Transverse colon (tissue), 4 donors: ENCODE measurements around the gene C11orf24. TPM values are rescaled to one million over a fixed set of nuclear protein-coding genes. Genes with fewer than 3 reads are reported as not detected.

Experiments
- DNase-seq: peaks from one replicate; pipeline ENCODE4 v3.0.0-alpha.2; 2019
- H3K27ac ChIP-seq, 4 donors: fragments of 200-600 bp; sonication (generic); 2 replicates each; pipeline ENCODE4 v1.5.1; 2016 to 2018; ENCODE audit warnings: inconsistent platforms in 4 of 4
- H3K27me3 ChIP-seq: fragments of 200-600 bp; sonication (generic); 2 replicates; pipeline ENCODE4 v1.5.1; 2017; ENCODE audit warnings: inconsistent platforms
- H3K36me3 ChIP-seq, 4 donors: fragments of 200-600 bp; sonication (generic); 2 replicates each; pipeline ENCODE4 v1.5.1; 2017 to 2019; ENCODE audit warnings: inconsistent platforms in 4 of 4
- H3K4me1 ChIP-seq, 4 donors: fragments of 200-600 bp; sonication (generic); 2 replicates each; pipeline ENCODE4 v1.5.1; 2017 to 2020; ENCODE audit warnings: inconsistent platforms in 4 of 4
- H3K4me3 ChIP-seq, 4 donors: fragments of 200-600 bp; sonication (generic); 1 replicate in 1 of 4; 2 replicates in 3 of 4; pipeline versions ENCODE4 v1.5.1 to v1.6.1; 2017 to 2019; ENCODE audit warnings: inconsistent platforms in 4 of 4
- H3K9me3 ChIP-seq, 2 donors: fragments of 200-600 bp; sonication (generic); 2 replicates each; pipeline ENCODE4 v1.5.1; 2017 to 2019; ENCODE audit warnings: inconsistent platforms in 2 of 2
- EP300 ChIP-seq: sonication (generic); formaldehyde crosslinking; IDR thresholded peaks from one replicate; pipeline ENCODE4 v1.6.1; 2017; ENCODE audit warnings: antibody characterized with exemption, low read depth
- POLR2A ChIP-seq: fragments of 450-650 bp; IDR thresholded peaks from one replicate; pipeline ENCODE4 v1.6.1; 2016; ENCODE audit warnings: antibody characterized with exemption, mild to moderate bottlenecking, moderate library complexity
- POLR2AphosphoS5 ChIP-seq, 3 donors: sonication (generic); formaldehyde crosslinking; IDR thresholded peaks; one replicate each; pipeline ENCODE4 v1.6.1; 2016; ENCODE audit warnings: antibody characterized with exemption in 3 of 3
- WGBS, 2 donors: methylation state at CpG; one replicate each; pipeline ENCODE4 v1.1.5; 2018; ENCODE audit warnings: low coverage in 1 of 2; 5-methylcytosine and 5-hydroxymethylcytosine counted together
- in situ Hi-C, 4 donors: fragments of 200-750 bp; cut with MboI; loops; one replicate each; pipeline versions ENCODE4 v1.15.0 to v1.15.1; 2017; ENCODE audit warnings: low sequenced_read_pairs in 3 of 4, low pct_ligation_motif_present in 1 of 4, low pct_unique_long_range_greater_than_20kb in 1 of 4
- intact Hi-C: fragments of 100-400 bp; cut with DNase I; formaldehyde crosslinking; loops from one replicate; pipeline ENCODE4 v1.15.1; 2023; ENCODE audit warnings: low total_unique reads
- total RNA-seq, 4 donors: library from RNA; depleted of rRNA; stranded (reverse); fragments of >200 nt; gene quantifications; one replicate each; pipeline ENCODE4 v1.1.0, GENCODE V29; 2016
- TF ChIP-seq, protein P1 (sequence below), 5 experiments: fragments of 200-600 bp in 3 of 5; fragments of 450-650 bp in 2 of 5; sonication (generic) in 3 of 5; IDR thresholded peaks; 1 replicate in 2 of 5; 2 replicates in 3 of 5; pipeline ENCODE4 v1.5.1; 2016 to 2017; ENCODE audit warnings: antibody characterized with exemption in 5 of 5, inconsistent platforms in 3 of 5, mild to moderate bottlenecking in 2 of 5, moderate library complexity in 1 of 5

The C11orf24 gene
- total RNA-seq, 4 donors from 2014 or later: 31.4 to 130 (median 56.6) TPM

DNA sequence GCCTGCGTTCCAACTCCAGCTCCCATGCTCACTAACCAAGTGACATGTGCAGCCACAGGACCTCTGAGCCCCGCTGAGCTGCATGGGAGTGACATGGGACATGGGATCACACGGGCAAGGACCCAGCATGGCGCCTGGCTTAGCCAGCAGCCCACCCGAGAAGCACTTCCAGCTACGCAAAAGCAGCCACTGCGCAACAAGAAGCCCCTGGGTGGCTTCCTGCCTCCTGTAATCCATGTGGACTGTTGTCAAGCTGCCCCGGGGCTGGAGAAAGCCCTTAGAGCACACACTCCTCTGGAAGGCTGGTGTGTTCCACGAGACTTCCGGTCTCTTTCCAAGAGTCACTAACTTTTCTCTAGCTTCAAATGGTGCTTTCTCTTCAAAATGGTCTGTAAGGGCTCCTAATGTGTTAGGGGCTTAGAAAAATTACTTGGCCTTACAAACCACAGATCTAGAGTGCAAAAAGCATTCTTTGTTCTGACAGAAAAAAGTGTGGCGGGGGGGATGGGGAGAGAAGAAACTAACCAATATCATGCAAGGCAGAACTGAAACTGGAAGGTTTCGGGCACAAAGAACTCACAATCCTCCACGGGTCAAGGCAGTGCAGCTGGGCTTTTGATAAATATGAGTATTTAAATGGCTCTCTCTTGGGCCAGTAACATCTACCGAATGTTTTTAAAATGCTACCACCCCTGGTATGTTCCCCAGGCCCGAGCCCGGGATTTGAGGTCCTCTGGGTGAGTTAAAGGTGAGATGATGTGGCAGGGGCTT lies 5.5 kb downstream of the C11orf24 start:
- no peak for TF ChIP-seq POLR2A
- TF ChIP-seq, protein P1, sequence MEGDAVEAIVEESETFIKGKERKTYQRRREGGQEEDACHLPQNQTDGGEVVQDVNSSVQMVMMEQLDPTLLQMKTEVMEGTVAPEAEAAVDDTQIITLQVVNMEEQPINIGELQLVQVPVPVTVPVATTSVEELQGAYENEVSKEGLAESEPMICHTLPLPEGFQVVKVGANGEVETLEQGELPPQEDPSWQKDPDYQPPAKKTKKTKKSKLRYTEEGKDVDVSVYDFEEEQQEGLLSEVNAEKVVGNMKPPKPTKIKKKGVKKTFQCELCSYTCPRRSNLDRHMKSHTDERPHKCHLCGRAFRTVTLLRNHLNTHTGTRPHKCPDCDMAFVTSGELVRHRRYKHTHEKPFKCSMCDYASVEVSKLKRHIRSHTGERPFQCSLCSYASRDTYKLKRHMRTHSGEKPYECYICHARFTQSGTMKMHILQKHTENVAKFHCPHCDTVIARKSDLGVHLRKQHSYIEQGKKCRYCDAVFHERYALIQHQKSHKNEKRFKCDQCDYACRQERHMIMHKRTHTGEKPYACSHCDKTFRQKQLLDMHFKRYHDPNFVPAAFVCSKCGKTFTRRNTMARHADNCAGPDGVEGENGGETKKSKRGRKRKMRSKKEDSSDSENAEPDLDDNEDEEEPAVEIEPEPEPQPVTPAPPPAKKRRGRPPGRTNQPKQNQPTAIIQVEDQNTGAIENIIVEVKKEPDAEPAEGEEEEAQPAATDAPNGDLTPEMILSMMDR (IDR thresholded peaks at IDR 0.05): no peak
- no peak for TF ChIP-seq EP300
- TF ChIP-seq POLR2AphosphoS5 (IDR thresholded peaks at IDR 0.05): no peak
- H3K4me3 ChIP-seq: no peak overlapping the region

DNA sequence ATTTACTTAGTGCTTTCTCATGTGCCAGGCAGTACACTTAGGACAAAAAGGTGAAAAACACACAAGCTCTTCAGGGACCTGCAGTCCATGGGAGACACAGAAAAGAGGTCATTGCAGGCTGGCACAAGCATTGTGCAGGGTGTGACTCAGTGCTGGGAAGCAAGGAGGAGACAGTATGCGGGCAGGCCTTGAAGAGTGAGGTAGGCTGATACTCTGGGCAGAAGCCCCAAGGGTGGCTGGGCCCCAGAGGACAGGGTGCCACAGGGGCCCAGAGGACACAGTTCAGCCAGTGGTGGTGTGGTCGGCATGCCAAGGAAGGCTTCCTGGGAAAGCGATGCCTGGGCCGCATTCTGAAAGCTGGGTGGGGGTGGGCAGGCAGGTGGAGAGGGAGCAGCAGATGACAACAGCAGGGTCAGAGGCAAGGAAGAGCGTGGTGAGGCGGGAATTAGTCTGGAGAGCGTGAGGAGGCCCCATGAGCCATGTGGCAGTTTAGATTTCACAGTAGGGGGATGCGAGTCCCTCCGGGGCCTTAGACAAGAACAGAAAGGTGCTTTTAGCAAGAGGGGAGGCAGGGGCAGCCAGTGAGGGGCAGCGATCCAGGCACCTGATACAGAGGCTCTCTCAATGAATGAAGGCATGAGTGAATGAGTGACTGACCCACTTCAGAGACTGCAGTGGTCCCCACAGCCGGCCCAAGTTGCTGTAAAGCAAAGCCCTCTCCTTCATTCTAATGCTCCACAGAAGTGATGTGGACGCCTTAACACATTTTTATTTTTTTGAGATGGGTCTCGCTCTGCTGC lies 6.8 kb downstream of the C11orf24 start:
- H3K4me1 ChIP-seq: peaks cover under 1 to 22% (median 5%) of the 10 kb centered on the region in 4 donors
- WGBS, 2 donors: 96 to 100% methylated on average over 2 to 13 of the region's 13 CpGs
- intact Hi-C loops (no loop called here), in situ Hi-C loops (loop anchor here in 1 of 4 donors (25.0 kb wide), 1 partner anchor 122 kb away; no protein-coding TSS in a partner anchor)
- TF ChIP-seq POLR2A: no peak
- TF ChIP-seq, protein P1 (IDR thresholded peaks at IDR 0.05): no peak
- no peak for DNase-seq
- no peaks in the 10 kb centered on the region for H3K9me3 ChIP-seq
- no peak overlapping the region for H3K27ac ChIP-seq
- peaks cover 0 to 34% (median 12%) of the 10 kb centered on the region in 4 donors for H3K36me3 ChIP-seq
- no peaks in the 10 kb centered on the region for H3K27me3 ChIP-seq
- H3K4me3 ChIP-seq: no peak overlapping the region

More for the DNA sequence above, 5.5 kb downstream of the C11orf24 start:
- Histone ChIP-seq H3K36me3 (peaks cover 0 to 34% (median 12%) of the 10 kb centered on the region in 4 donors), H3K27me3 (no peaks in the 10 kb centered on the region), H3K9me3 (no peaks in the 10 kb centered on the region), H3K27ac (peak overlapping the region; percentile 38 to 75 (median 54)), H3K4me1 (peaks cover 10 to 33% (median 16%) of the 10 kb centered on the region in 4 donors)
- peak; percentile 53 for DNase-seq
- in situ Hi-C loops (loop anchor here in 1 of 4 donors (25.0 kb wide), 1 partner anchor 121 kb away; no protein-coding TSS in a partner anchor), intact Hi-C loops (no loop called here)
- 66 to 83% methylated on average over 3 to 10 of the region's 16 CpGs for WGBS, 2 donors

DNA sequence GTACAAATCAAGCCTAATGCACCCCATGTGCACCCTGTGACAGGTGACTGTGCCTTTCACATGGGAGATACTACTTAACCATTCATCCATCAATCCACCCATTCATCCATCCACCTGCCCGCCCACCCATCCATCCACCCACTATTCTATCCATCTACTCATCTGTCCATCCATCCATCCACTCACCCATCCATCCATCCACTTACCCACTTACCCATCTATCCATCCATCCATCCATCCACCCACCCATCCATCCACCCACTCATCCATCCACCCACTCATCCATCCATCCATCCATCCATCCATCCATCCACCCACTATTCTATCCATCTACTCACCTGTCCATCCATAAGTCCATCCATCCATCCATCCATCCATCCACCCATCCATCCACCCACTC lies 7.5 kb downstream of the C11orf24 start:
- WGBS, 2 donors: 96 to 100% methylated on average over 1 of the region's 1 CpG
- Histone ChIP-seq H3K4me3 (no peak overlapping the region), H3K36me3 (peaks cover 0 to 34% (median 12%) of the 10 kb centered on the region in 4 donors), H3K27me3 (no peaks in the 10 kb centered on the region), H3K4me1 (peaks cover 0 to 15% (median 0%) of the 10 kb centered on the region in 4 donors), H3K27ac (no peak overlapping the region), H3K9me3 (no peaks in the 10 kb centered on the region)
- no peak for TF ChIP-seq EP300
- TF ChIP-seq, protein P1 (IDR thresholded peaks at IDR 0.05): no peak
- no peak for TF ChIP-seq POLR2AphosphoS5 (IDR thresholded peaks at IDR 0.05)
- TF ChIP-seq POLR2A: no peak
- intact Hi-C loops (no loop called here), in situ Hi-C loops (loop anchor here in 1 of 4 donors (25.0 kb wide), 1 partner anchor 123 kb away; no protein-coding TSS in a partner anchor)
- DNase-seq: no peak
